ENCODE results near the gene A2M. TPM values are rescaled to one million over a fixed set of nuclear protein-coding genes. Genes with fewer than 3 reads are reported as not detected.

A2M gene
- total and polyA plus RNA-seq, 2 of the 13 experiments (the other 11 are each of a cell fraction or from before 2014, with no cell fraction given) = 2,807 to 6,551 TPM

- TF ChIP-seq, protein P1, sequence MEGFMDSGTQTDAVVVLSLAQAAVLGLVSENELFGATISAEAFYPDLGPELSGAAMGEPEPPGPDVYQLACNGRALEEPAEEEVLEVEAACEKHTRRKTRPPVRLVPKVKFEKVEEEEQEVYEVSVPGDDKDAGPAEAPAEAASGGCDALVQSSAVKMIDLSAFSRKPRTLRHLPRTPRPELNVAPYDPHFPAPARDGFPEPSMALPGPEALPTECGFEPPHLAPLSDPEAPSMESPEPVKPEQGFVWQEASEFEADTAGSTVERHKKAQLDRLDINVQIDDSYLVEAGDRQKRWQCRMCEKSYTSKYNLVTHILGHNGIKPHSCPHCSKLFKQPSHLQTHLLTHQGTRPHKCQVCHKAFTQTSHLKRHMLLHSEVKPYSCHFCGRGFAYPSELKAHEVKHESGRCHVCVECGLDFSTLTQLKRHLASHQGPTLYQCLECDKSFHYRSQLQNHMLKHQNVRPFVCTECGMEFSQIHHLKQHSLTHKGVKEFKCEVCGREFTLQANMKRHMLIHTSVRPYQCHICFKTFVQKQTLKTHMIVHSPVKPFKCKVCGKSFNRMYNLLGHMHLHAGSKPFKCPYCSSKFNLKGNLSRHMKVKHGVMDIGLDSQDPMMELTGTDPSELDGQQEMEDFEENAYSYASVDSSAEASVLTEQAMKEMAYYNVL (CRISPR knock-in tag; IDR thresholded peaks at IDR 0.05; ENCODE audit: borderline replicate concordance) = peak; percentile 95
- TF ChIP-seq, protein P2, sequence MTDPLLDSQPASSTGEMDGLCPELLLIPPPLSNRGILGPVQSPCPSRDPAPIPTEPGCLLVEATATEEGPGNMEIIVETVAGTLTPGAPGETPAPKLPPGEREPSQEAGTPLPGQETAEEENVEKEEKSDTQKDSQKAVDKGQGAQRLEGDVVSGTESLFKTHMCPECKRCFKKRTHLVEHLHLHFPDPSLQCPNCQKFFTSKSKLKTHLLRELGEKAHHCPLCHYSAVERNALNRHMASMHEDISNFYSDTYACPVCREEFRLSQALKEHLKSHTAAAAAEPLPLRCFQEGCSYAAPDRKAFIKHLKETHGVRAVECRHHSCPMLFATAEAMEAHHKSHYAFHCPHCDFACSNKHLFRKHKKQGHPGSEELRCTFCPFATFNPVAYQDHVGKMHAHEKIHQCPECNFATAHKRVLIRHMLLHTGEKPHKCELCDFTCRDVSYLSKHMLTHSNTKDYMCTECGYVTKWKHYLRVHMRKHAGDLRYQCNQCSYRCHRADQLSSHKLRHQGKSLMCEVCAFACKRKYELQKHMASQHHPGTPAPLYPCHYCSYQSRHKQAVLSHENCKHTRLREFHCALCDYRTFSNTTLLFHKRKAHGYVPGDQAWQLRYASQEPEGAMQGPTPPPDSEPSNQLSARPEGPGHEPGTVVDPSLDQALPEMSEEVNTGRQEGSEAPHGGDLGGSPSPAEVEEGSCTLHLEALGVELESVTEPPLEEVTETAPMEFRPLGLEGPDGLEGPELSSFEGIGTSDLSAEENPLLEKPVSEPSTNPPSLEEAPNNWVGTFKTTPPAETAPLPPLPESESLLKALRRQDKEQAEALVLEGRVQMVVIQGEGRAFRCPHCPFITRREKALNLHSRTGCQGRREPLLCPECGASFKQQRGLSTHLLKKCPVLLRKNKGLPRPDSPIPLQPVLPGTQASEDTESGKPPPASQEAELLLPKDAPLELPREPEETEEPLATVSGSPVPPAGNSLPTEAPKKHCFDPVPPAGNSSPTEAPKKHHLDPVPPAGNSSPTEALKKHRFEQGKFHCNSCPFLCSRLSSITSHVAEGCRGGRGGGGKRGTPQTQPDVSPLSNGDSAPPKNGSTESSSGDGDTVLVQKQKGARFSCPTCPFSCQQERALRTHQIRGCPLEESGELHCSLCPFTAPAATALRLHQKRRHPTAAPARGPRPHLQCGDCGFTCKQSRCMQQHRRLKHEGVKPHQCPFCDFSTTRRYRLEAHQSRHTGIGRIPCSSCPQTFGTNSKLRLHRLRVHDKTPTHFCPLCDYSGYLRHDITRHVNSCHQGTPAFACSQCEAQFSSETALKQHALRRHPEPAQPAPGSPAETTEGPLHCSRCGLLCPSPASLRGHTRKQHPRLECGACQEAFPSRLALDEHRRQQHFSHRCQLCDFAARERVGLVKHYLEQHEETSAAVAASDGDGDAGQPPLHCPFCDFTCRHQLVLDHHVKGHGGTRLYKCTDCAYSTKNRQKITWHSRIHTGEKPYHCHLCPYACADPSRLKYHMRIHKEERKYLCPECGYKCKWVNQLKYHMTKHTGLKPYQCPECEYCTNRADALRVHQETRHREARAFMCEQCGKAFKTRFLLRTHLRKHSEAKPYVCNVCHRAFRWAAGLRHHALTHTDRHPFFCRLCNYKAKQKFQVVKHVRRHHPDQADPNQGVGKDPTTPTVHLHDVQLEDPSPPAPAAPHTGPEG (CRISPR knock-in tag; IDR thresholded peaks at IDR 0.05) = peak; percentile 46; the same call in 1 of the 2 replicates
- no peak for TF ChIP-seq ZNF224 (CRISPR knock-in tag; IDR thresholded peaks at IDR 0.05)
- no peak for TF ChIP-seq ZNF136 (CRISPR knock-in tag; IDR thresholded peaks at IDR 0.05; ENCODE audit: low read depth)
- TF ChIP-seq ZNF337 (CRISPR knock-in tag; IDR thresholded peaks at IDR 0.05; ENCODE audit: borderline replicate concordance, low read depth) = no peak
- no peak for TF ChIP-seq ZNF44 (CRISPR knock-in tag; IDR thresholded peaks at IDR 0.05)
- 0 out of 2 replicates have a peak, but pooled peaks have one; percentile 30 for TF ChIP-seq SP140L (CRISPR knock-in tag; IDR thresholded peaks at IDR 0.05; ENCODE audit: borderline replicate concordance)
- TF ChIP-seq ZSCAN22 (CRISPR knock-in tag; IDR thresholded peaks at IDR 0.05) = no peak
- no peak for TF ChIP-seq ZIK1 (CRISPR knock-in tag; IDR thresholded peaks at IDR 0.05; ENCODE audit: borderline replicate concordance, low read depth)
- TF ChIP-seq RAD21 (CRISPR knock-in tag; IDR thresholded peaks at IDR 0.05) = 0 out of 2 replicates have a peak, but pooled peaks have one; percentile 20
- TF ChIP-seq ZNF558 (CRISPR knock-in tag; IDR thresholded peaks at IDR 0.05; ENCODE audit: borderline replicate concordance) = no peak
- TF ChIP-seq CBFB (CRISPR knock-in tag; IDR thresholded peaks at IDR 0.05) = peak; percentile 53; the same call in 1 of the 2 replicates
- no peak for TF ChIP-seq ZNF562 (CRISPR knock-in tag; IDR thresholded peaks at IDR 0.05; ENCODE audit: borderline replicate concordance)
- TF ChIP-seq REPIN1 (CRISPR knock-in tag; IDR thresholded peaks at IDR 0.05; ENCODE audit: borderline replicate concordance, low read depth) = peak; percentile 88
- no peak for TF ChIP-seq ZNF432 (CRISPR knock-in tag; IDR thresholded peaks at IDR 0.05; ENCODE audit: borderline replicate concordance)
- TF ChIP-seq CAMTA2 (CRISPR knock-in tag; IDR thresholded peaks at IDR 0.05; ENCODE audit: borderline replicate concordance) = no peak
- TF ChIP-seq, protein P3, sequence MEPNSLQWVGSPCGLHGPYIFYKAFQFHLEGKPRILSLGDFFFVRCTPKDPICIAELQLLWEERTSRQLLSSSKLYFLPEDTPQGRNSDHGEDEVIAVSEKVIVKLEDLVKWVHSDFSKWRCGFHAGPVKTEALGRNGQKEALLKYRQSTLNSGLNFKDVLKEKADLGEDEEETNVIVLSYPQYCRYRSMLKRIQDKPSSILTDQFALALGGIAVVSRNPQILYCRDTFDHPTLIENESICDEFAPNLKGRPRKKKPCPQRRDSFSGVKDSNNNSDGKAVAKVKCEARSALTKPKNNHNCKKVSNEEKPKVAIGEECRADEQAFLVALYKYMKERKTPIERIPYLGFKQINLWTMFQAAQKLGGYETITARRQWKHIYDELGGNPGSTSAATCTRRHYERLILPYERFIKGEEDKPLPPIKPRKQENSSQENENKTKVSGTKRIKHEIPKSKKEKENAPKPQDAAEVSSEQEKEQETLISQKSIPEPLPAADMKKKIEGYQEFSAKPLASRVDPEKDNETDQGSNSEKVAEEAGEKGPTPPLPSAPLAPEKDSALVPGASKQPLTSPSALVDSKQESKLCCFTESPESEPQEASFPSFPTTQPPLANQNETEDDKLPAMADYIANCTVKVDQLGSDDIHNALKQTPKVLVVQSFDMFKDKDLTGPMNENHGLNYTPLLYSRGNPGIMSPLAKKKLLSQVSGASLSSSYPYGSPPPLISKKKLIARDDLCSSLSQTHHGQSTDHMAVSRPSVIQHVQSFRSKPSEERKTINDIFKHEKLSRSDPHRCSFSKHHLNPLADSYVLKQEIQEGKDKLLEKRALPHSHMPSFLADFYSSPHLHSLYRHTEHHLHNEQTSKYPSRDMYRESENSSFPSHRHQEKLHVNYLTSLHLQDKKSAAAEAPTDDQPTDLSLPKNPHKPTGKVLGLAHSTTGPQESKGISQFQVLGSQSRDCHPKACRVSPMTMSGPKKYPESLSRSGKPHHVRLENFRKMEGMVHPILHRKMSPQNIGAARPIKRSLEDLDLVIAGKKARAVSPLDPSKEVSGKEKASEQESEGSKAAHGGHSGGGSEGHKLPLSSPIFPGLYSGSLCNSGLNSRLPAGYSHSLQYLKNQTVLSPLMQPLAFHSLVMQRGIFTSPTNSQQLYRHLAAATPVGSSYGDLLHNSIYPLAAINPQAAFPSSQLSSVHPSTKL (CRISPR knock-in tag; IDR thresholded peaks at IDR 0.05) = peak; percentile 99
- peak; percentile 98 for TF ChIP-seq ZBTB20 (CRISPR knock-in tag; IDR thresholded peaks at IDR 0.05; ENCODE audit: borderline replicate concordance, low read depth)
Observed at GRCh38 chr12:9132008-9132535, 16.4 kb upstream of the A2M start (continued).

Measured in HepG2 (cell line).